Measurements from ENCODE around the gene BAHCC1.

The BAHCC1 gene

GRCh38 chr17:81443269-81443668 lies 48.0 kb downstream of the BAHCC1 start:
- DNase-seq (ENCODE audit: low read depth), result no peak

- DNase-seq (ENCODE audit: low read depth), result no peak
These were observed 49.5 kb downstream of the BAHCC1 start for GRCh38 chr17:81444610-81445339.

DNA sequence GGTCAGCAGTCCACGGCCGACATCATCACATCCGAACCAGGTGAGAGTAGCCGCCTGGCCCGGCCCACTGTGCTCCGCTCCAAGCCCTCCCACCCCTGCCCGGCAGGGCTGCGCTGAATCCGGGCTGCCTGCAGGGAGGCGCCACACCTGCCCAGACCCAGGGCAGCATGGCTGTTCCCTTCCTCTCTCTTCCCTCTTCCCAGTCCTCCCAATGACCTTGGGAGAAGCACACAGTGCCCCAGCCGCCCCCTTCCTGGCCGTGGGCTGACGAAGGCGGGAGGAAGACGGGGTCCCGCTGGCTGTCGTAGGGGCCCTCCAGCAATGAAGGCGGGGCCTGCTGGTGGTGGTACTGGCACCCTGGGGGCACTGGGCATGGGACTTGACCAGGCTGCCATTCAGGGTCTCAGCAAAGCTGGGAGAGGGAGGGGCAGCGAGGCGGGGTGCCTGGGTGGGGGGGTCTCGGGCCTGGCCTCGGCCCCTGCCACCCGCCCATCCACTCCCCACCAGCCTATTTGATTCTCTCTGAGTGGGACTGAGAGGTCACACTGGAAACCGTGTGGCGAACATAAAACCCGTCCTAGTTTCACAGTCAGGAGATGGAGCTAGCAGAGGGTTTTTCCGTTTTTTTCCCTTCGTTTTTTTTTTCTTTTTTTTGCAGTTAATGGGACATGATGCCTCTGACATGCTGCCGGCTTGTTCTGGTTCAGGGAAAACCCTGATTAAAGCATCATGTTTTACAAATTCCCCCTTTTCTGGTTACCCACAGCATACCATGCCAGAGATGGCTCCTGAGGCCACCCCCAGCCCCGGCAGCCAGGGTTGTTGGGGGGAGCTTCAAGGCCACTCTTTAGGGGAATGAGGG lies 50.6 kb downstream of the BAHCC1 start:
- no peak for DNase-seq (ENCODE audit: low read depth)

GRCh38 chr17:81447331-81447933 lies 52.2 kb downstream of the BAHCC1 start:
- no peak for DNase-seq (ENCODE audit: low read depth)

GRCh38 chr17:81448442-81448841 lies 53.2 kb downstream of the BAHCC1 start:
- DNase-seq (ENCODE audit: low read depth), result no peak

DNA sequence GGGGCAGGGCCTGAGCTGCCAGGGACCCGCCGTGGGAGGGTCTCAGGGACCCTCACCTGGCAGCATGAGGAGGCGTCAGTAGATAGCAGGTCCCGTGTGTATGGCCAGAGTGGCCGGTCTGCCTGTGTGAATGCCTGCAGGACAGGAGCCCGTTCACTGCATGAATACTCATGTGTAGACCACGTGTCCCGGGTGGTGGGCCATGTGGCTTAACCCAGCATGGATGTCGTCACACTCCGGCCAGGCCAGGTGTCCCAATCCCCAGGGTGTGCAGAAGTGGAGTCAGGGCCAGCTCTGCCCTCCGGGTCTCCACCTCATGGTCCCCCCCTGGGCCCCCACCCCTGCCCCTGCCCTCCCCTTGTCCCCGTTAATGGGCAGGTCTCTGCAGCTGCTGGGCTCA lies 53.7 kb downstream of the BAHCC1 start:
- DNase-seq (ENCODE audit: low read depth), result no peak

DNA sequence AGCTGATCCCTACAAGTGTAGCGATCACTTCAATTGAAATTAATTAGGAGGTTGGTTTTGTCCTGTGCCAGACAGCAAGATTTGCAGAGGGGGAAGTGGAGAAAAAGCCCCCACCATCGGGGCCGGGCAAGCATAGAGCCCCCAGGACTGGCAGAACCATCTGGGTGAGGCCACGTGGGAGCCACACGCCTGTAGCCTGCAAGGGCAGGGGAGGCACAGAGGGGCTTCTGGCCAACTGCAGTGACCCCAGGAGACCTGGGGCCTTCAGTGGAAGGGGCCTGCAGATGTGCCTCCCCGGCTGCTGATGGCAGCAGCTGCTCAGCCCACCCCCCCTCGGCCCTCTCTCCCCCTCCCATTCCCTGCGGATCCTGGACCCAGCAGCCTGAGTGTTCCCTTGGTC lies 54.1 kb downstream of the BAHCC1 start:
- DNase-seq (ENCODE audit: low read depth), result no peak

DNA sequence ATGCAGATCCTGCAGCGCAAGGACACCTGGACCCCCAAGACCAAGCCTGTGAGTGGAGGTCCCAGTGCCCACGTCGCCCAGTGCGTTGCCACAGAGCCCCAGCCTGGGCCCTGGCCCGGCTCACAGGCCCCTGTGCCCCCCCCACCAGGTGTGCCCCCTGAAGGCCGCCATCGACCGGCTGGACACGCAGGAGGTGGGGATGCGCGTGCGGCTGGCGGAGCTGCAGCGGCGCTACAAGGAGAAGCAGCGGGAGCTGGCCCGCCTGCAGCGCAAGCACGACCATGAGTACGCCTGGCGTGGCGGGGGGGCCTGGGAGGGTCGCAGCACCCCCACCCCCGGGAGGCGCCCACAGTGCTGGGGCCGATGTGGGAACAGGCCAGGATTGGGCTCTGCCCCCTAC lies 56.6 kb downstream of the BAHCC1 start:
- no peak for DNase-seq (ENCODE audit: low read depth)

DNA sequence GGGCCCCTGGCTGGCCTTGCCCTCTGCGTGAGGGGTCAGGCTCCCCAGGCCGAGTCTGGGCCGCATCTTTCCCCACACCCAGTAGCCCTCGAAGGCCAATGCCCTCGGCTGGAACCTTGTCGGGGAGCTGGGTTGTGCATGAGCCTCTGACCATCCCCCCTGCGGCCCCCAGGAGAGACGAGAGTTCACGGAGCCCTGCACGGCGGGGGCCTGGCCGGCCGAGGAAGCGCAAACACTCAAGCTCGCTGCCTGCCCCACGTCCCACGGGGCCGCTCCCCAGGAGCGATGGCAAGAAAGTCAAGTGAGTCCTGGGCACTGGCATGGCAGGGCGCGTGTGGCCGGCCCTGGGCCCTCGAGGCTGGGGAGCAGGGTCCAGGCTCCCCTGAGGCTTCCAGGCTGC lies 57.3 kb downstream of the BAHCC1 start:
- DNase-seq (ENCODE audit: low read depth), result no peak

DNA sequence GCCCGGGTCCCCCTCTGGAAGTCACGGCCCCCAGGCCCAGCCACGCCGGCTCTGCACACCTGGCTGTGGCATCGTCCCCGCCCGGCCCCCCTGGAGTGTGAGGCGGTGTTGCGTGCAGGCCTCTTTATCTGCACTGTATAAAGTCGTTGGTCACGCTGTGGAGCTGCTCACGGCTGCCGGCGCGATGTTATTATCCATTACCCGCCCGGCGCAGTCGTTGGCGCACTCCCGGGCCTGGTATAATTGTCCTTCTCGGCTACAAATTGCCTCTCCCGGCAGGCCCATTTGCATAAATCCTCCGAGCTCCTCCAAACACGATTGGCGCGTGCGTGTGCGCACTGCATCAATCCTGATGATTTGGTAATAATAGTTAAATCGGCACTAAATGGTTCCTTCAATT lies 57.8 kb downstream of the BAHCC1 start:
- DNase-seq (ENCODE audit: low read depth), result no peak

GRCh38 chr17:81453712-81454111 lies 58.5 kb downstream of the BAHCC1 start:
- DNase-seq (ENCODE audit: low read depth), result no peak

- no peak for DNase-seq (ENCODE audit: low read depth)
These were observed 59.2 kb downstream of the BAHCC1 start for GRCh38 chr17:81454473-81454872.

GRCh38 chr17:81455387-81455786 lies 60.1 kb downstream of the BAHCC1 start:
- no peak for DNase-seq (ENCODE audit: low read depth)

DNA sequence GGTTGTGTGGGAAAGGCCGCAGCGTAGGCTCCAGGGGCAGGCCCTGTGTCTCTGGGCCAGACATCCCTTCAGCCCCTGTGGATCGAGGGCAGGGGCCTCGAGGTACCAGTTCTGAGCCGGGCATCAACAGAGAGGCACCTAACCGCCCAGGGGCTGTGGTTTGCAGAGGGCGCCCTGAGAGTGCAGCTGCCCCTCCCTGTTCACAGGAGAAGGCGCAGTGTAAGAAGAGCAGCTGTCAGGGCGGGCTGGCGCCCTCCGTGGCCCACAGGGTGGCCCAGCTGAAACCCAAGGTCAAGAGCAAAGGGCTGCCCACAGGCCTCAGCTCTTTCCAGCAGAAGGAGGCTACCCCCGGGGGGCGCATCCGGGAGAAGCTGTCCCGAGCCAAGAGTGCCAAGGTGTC lies 60.8 kb downstream of the BAHCC1 start:
- DNase-seq (ENCODE audit: low read depth), result no peak

- no peak for DNase-seq (ENCODE audit: low read depth)
These were observed 61.5 kb downstream of the BAHCC1 start for GRCh38 chr17:81456798-81457197.

DNA sequence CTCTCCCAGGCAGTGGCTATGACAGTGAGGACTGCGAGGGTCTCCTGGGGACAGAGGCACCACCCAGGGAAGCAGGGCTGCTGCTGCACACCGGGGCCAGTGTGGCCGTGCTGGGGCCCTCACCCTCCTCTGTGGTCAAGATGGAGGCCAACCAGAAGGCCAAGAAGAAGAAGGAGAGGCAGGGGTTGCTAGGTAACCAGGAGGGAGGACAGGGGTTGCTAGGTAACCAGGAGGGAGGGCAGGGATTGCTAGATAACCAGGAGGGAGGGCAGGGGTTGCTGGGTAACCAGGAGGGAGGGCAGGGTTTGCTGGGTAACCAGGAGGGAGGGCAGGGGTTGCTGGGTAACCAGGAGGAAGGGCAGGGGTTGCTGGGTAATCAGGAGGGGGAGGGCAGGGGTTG lies 62.1 kb downstream of the BAHCC1 start:
- no peak for DNase-seq (ENCODE audit: low read depth)

GRCh38 chr17:81457917-81458555 lies 62.8 kb downstream of the BAHCC1 start:
- DNase-seq (ENCODE audit: low read depth), result no peak

GRCh38 chr17:81458628-81459027 lies 63.4 kb downstream of the BAHCC1 start:
- no peak for DNase-seq (ENCODE audit: low read depth)

DNA sequence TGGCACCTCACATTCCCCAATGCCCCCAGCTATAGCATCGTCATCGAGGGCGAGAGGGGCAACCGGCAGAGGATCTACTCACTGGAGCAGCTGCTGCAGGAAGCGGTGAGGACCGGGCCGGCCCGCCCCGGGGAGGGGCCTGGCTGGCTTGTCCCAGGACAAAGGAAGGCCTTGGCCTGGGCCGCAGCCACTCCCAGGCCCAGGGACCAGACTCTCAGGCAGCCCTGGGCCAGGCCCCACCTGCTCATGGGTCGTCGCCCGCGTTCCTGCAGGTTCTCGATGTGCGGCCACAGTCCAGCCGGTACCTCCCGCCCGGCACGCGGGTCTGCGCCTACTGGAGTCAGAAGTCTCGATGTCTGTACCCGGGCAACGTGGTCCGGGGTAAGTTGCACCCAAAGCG lies 64.0 kb downstream of the BAHCC1 start:
- DNase-seq (ENCODE audit: low read depth), result no peak

DNA sequence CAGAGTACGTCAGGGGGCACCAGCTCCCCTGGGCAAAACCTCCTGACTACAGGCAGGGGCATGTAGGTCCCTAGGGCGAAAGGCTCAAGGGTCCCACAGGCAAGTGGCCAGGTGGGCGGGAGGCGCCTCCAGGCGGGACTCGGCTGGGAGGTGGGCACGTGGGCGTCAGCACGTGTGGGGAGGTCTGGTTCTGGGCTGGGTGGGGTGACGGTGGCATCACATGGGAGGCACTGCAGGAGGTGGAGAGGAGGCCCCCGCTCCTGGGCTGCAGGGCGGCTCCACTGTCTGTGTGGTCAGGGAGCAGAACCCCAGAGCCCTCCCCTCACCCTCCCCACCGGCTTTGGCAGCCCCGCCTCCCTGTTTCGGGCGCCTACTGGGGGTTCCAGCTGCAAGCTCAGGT lies 64.6 kb downstream of the BAHCC1 start:
- DNase-seq (ENCODE audit: low read depth), result no peak

DNA sequence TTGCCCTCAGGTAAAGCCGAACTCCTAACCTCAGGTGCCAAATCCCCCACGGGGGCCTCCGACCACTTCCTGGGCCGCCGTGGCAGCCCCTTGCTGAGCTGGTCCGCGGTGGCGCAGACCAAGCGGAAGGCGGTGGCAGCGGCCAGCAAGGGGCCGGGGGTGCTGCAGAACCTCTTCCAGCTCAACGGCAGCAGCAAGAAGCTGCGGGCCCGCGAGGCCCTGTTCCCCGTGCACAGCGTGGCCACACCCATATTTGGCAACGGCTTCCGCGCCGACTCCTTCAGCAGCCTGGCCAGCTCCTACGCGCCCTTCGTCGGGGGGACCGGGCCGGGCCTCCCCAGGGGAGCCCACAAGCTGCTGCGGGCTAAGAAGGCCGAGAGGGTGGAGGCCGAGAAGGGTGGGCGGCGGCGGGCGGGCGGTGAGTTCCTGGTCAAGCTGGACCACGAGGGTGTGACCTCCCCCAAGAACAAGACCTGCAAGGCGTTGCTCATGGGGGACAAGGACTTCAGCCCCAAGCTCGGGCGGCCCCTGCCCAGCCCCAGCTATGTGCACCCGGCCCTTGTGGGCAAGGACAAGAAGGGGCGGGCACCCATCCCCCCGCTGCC lies 65.7 kb downstream of the BAHCC1 start:
- no peak for DNase-seq (ENCODE audit: low read depth)

Measured in stimulated activated CD8-positive, alpha-beta memory T cell treated with anti-CD3 and anti-CD28 coated beads, Interleukin-15, amount 100 ng/mL, for 24 hours (primary cell).